ENCODE measurements around the gene LRCH1.

Gene LRCH1

GRCh38 chr13:46641274-46642081 is 88.5 kb downstream of the LRCH1 start:
- DNase-seq = no peak

DNA sequence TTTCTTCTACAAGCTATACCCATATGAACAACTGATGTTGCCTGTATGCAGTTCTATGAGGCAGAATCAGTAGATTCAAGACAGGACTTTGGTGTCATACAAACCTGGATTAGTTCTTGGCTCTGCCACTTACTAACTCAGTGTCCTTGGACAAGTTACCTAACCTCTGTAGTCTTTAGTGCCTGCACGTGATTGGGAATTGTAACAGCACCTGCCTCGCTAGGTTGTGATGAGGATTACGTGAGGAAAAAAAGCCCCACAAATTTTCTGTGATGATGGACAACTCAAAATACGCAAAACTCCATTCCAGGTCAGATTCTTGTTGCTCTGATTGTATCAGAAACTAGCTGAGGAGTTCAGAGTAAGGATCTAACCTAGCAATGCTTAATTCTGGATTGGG is 89.3 kb downstream of the LRCH1 start:
- DNase-seq = no peak

DNA sequence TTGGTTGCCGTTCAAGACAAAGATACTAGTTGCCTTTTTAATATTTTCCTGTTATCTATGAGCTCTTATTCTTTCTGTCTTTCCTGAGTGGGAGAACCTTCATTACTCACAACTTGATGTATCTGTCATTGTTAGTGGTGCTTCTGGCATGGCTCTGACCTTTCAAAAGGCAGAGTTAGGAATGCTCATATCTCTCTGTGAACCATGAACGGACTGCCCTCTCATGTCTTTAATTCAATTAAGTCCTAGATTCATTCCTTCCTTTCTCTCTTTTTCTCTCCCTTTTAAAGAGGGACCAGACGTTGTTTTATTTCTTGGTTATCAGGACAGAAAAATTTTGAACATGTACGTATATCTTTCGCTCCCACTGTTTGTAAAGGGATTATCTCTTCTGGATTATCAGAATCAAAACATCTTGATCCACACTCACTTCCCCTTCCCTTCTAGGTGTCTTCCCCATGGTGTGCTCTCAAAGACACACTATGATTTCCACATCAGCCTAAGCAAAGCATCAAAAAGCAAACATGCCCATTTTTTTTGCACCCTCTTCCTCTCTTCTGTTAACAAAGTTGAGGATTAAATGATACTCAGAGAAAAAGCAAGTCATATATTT is 90.3 kb downstream of the LRCH1 start:
- no peak for DNase-seq

DNA sequence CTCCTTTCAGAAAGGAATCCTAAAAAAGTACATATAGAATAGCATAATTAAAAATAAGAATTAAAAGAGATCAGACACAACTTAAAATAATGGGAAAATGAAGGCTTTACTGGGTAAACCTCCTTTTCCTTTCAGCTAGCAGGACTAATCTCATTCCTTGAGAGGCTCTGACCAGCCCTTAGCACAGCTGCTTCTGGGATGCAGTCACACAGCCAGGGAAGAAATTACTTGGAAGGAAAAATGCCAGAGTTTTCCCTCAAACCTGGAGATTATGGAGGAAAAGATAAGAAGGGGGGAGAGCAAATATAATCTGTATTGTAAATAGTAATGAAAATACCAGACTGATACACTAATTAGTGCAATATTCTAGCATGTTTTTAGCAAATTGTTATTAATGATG is 91.8 kb downstream of the LRCH1 start:
- no peak for DNase-seq

DNA sequence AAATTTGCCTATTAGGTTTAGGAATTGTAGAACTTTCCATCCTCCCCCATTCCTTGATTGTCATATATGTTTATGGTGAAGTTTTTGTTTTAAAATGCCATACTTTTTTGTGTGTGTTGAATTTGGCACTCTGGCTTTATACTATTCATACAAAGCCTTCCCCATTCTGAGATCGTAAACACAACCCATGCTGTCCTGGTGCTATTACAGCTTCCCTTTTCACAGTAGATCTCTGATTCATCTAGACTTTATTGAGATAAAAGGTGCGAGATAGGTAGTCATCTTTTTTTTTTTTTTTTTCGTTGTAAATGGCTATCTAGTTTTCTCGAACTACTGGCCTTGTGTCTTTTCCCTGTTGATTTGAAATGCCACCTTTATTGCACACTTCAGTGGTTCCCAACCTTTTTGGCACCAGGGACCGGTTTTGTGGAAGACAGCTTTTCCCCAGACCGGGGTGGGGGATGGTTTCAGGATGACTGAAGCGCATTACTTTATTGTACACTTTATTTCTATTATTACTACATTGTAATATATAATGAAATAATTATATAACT is 94.6 kb downstream of the LRCH1 start:
- DNase-seq = no peak

- DNase-seq = peak in 1 of 2 experiments; percentile 34
These were observed 95.2 kb downstream of the LRCH1 start for GRCh38 chr13:46648166-46648607.

- DNase-seq = no peak
These were observed 96.8 kb downstream of the LRCH1 start for GRCh38 chr13:46649816-46650215.

DNA sequence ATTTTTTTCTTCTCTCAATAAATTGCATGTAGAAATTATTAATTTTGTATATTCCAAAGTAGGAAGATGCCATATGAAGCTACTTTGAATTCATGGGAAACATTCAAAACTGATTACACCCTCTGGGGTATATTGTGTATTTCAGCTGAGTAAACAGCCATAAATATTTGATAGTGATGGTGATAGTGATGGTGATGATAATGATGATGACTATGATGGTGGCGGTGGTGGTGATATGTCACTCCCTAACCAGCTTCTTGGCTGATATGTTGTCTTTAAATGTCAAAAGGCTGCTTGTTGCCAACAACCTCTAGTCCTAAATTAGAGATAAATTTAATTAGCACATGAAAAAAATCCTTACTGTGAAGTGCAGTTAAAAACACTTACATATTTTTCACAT is 102.0 kb downstream of the LRCH1 start:
- no peak for DNase-seq

GRCh38 chr13:46655377-46656180 is 102.6 kb downstream of the LRCH1 start:
- no peak for DNase-seq

DNA sequence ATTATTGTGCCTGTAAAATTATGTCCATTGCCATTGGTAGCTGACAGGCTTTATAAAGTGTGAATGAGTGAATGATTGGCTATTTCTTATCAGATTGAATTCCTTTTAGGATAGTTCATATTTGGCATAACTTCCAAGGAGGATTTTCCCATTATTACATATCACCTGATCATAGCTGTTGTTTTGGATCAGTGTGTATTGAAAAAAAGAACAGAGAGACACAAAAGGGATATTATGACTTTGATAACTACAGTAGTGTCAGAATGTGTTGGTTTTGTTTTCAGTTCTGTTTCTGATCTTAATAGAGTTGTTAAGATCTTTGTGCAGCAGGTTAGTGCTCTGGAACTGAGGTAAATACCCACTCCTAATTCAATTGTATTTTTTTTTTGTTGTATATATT is 103.8 kb downstream of the LRCH1 start:
- no peak for DNase-seq

GRCh38 chr13:46659413-46660065 is 106.6 kb downstream of the LRCH1 start:
- DNase-seq = no peak

GRCh38 chr13:46660416-46660815 is 107.4 kb downstream of the LRCH1 start:
- DNase-seq = no peak

GRCh38 chr13:46660857-46661256 is 107.9 kb downstream of the LRCH1 start:
- DNase-seq = no peak

DNA sequence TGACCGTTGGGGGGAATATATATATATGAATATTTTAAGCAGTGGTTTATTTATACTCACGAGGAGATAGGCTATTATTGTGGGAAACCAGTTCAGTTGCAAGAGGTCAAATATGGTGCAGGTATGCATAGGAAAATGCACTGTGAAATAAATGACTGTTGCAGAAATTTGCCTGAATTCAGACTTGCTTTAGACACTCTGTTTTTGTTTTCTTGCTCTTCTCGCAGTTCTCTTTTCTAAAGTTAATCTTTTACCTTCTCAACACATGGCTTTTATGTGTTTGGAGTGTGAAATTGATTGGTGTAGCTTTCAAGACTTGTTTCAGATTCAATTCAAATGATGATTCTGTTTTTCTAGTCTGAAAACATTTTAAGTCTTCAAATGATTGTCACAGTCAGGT is 109.7 kb downstream of the LRCH1 start:
- no peak for DNase-seq

DNA sequence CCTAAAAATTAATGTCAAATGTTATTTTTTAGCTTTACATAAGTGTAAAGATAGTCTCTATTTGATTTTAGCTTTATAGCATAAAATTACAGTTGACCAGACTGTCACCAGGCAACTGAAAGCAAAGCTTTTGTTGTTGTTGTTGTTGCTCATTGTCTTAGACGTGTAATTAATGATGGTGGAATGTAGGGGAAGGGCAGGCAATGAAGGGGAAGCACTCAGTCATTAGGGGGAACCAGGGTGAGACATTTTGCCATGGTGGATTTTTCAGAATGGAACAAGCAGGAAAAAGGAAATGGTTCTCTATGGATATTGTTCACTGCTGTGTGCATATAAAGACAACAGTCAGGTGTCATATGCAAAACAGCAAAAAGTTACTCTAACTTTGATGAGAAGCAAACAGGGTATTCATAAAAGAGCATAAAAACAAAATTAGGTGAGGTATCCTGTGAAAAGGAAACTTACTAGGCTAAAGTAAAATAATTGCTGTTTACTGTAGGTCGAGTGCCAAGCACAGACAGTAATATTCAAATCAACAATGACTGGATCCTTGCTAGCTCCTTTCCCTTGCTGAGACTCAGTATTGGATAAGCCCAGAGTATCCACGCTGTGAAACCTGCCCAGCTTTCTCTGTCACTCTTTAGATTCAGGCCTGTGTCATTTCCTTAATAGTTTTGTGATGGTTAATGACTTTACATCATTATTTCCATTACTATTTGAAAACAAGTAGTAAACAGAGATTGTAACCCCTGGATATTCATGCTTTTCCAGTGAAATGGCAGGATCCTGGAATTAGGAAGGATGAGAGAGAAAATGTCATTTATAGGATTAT is 110.5 kb downstream of the LRCH1 start:
- DNase-seq = no peak

GRCh38 chr13:46664195-46664594 is 111.2 kb downstream of the LRCH1 start:
- no peak for DNase-seq

GRCh38 chr13:46665248-46665632 is 112.3 kb downstream of the LRCH1 start:
- DNase-seq = no peak

- no peak for DNase-seq
These were observed 112.9 kb downstream of the LRCH1 start for GRCh38 chr13:46665633-46666482.

- DNase-seq = no peak
These were observed 113.9 kb downstream of the LRCH1 start for GRCh38 chr13:46666727-46667456.

- no peak for DNase-seq
These were observed 114.8 kb downstream of the LRCH1 start for GRCh38 chr13:46667687-46668281.

Measured in SW 1271 (cell line).